GM10847 (cell line): Measurements from ENCODE around the gene PPOX.

ENCODE experiments used
- POLR2A ChIP-seq: IDR thresholded peaks from 2 replicates; pipeline ENCODE4 v1.6.1; 2011; ENCODE audit not compliant: insufficient read length; ENCODE audit errors: extremely low read depth

PPOX gene

GRCh38 chr1:161216945-161217712 lies 50.9 kb downstream of the PPOX start:
- no peak for TF ChIP-seq POLR2A

DNA sequence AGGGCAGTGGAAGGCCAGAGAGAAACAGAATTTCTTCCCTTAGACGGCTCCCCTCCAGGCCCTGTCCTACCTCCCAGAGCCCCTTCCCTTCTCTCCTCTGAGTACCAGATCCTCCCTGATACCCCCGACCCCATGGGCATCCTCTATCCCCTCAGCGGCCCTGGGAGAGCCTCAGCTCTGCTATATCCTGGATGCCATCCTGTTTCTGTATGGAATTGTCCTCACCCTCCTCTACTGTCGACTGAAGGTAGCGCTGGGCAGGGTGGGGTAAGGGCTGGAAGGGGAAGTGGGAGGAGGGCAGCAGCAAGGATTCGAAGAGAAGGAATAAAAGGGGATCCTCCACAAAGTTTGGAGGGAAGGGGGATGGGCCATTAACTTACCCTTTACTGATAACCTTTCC lies 51.6 kb downstream of the PPOX start:
- TF ChIP-seq POLR2A = no peak

DNA sequence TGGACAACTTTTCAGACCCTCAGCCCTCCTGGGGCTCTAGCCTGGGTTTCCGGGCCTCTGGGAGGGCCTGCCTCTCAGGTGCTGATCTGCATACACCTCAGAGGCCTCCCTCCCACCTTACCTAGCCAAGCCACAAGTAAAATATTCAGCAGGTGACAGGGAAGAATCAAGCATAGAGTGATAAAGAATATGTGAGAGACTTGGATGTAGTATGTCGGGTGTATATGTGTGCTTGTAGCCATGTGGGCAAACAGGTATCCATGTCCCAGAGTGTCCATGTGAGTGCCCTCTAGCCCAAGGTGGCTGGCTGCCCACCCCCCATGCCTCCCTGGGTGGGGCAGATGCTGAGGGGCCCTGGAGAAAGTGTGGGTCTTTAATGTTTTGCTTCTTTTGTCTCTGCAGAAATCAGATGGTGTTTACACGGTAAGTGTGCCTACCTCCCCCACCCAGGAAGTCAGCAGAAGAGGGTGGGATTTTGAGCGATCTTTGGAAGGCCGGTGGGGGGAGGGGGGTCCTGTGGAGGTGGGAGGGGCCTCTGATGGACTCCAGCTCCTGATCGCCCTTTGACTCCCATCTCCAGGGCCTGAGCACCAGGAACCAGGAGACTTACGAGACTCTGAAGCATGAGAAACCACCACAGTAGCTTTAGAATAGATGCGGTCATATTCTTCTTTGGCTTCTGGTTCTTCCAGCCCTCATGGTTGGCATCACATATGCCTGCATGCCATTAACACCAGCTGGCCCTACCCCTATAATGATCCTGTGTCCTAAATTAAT lies 52.3 kb downstream of the PPOX start:
- TF ChIP-seq POLR2A = no peak

- TF ChIP-seq POLR2A = no peak
Observed at GRCh38 chr1:161219078-161219892, 53.1 kb downstream of the PPOX start.

DNA sequence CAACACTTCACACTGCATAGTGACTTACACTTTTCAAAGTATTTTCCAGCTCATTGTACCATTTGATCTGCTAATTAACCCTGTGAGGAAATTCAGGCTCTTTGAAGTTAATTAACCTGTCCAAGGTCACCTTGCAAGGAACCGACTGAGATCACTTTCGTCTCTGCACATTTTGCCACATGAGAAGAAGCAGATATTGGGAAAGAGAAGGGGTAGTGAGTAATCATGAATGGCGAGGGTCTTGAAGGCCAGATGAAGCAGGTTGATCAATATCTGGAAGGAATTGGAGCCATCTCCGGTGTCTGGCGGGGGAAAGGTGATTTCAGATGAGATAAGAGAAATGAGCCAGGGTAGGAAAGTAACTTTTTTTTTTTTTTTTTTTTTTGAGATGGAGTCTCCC lies 53.8 kb downstream of the PPOX start:
- TF ChIP-seq POLR2A = no peak
